ENCODE measurements around the gene PCGF6. TPM values are rescaled to one million over a fixed set of nuclear protein-coding genes. Genes with fewer than 3 reads are reported as not detected.

The PCGF6 gene
- total and polyA plus RNA-seq, 2 donors (not counting 1 experiment from before 2014, with no cell fraction given): 3.5 to 7.4 TPM

GRCh38 chr10:103316087-103316486 is 34.9 kb downstream of the PCGF6 start:
- no peaks in the 10 kb centered on the region for H3K9me3 ChIP-seq (ENCODE audit: control extremely low read depth in 1 of 3, control insufficient read depth in 2 of 3, insufficient read depth in 1 of 3, low read length in 2 of 3)
- H3K79me2 ChIP-seq (ENCODE audit: control insufficient read depth, insufficient read depth, low read length): no peaks in the 10 kb centered on the region
- H3K9me3 Mint-ChIP-seq (ENCODE audit: insufficient read depth): no peaks in the 10 kb centered on the region
- H3K9ac ChIP-seq (ENCODE audit: low read length): no peak overlapping the region
- ATAC-seq (ENCODE audit: low read depth) (no peak), DNase-seq (no peak)
- no peaks in the 10 kb centered on the region for H3K27me3 Mint-ChIP-seq
- peaks cover 5 to 22% of the 10 kb centered on the region in 2 experiments for H3K36me3 ChIP-seq (replicated peaks in 1 of 2; ENCODE audit: control extremely low read depth in 1 of 2, control insufficient read depth in 1 of 2, extremely low read depth in 1 of 2, insufficient read depth in 2 of 2, low read length in 1 of 2)
- H3K27ac ChIP-seq (ENCODE audit: low read length in 2 of 2): no peak overlapping the region
- no peak overlapping the region for H2AFZ ChIP-seq (ENCODE audit: insufficient read depth, low read depth, low read length, poor library complexity, severe bottlenecking)
- TF ChIP-seq CTCF (IDR thresholded peaks at IDR 0.05): no peak
- no peak for TF ChIP-seq EZH2 (IDR thresholded peaks at IDR 0.05; ENCODE audit: borderline replicate concordance, insufficient read depth, low read depth, low read length, poor library complexity, severe bottlenecking)
- H3K4me2 ChIP-seq (replicated peaks; ENCODE audit: low read depth, low read length, poor library complexity, severe bottlenecking): no peak overlapping the region
- POLR2A ChIA-PET: no interaction called here
- CTCF ChIA-PET: no interaction called here
- no peaks in the 10 kb centered on the region for H3K4me1 ChIP-seq (ENCODE audit: control insufficient read depth in 2 of 2, insufficient read depth in 2 of 2, low read length in 2 of 2)
- no peak overlapping the region for H3K4me3 Mint-ChIP-seq
- H3K27me3 ChIP-seq (replicated peaks in 1 of 4; ENCODE audit: control extremely low read depth in 1 of 4, control insufficient read depth in 3 of 4, insufficient read depth in 4 of 4, low read length in 3 of 4): no peaks in the 10 kb centered on the region
- no peaks in the 10 kb centered on the region for H3K4me1 Mint-ChIP-seq
- H3K4me3 ChIP-seq (ENCODE audit: control extremely low read depth in 1 of 5, extremely low read depth in 1 of 5, insufficient read depth in 1 of 5, low read depth in 2 of 5, low read length in 4 of 5): no peak overlapping the region
- no peak overlapping the region for H3K27ac Mint-ChIP-seq
- intact Hi-C loops (cut with micrococcal nuclease): no loop called here
- H4K20me1 ChIP-seq (ENCODE audit: control insufficient read depth, insufficient read depth, low read length, poor library complexity, severe bottlenecking): no peaks in the 10 kb centered on the region

GRCh38 chr10:103310197-103310596 is 40.7 kb downstream of the PCGF6 start:
- Mint-ChIP-seq H3K4me1 (no peaks in the 10 kb centered on the region), H3K4me3 (no peak overlapping the region), H3K27me3 (no peaks in the 10 kb centered on the region), H3K9me3 (ENCODE audit: insufficient read depth) (no peaks in the 10 kb centered on the region), H3K27ac (no peak overlapping the region)
- no peak overlapping the region for H3K4me2 ChIP-seq (replicated peaks; ENCODE audit: low read depth, low read length, poor library complexity, severe bottlenecking)
- no peak overlapping the region for H3K27ac ChIP-seq (ENCODE audit: low read length in 2 of 2)
- ChIA-PET CTCF (no interaction called here), POLR2A (no interaction called here)
- no peak for DNase-seq
- ATAC-seq (ENCODE audit: low read depth): no peak
- no peaks in the 10 kb centered on the region for H4K20me1 ChIP-seq (ENCODE audit: control insufficient read depth, insufficient read depth, low read length, poor library complexity, severe bottlenecking)
- no peaks in the 10 kb centered on the region for H3K27me3 ChIP-seq (replicated peaks in 1 of 4; ENCODE audit: control extremely low read depth in 1 of 4, control insufficient read depth in 3 of 4, insufficient read depth in 4 of 4, low read length in 3 of 4)
- H3K9me3 ChIP-seq (ENCODE audit: control extremely low read depth in 1 of 3, control insufficient read depth in 2 of 3, insufficient read depth in 1 of 3, low read length in 2 of 3): no peaks in the 10 kb centered on the region
- H3K36me3 ChIP-seq (replicated peaks in 1 of 2; ENCODE audit: control extremely low read depth in 1 of 2, control insufficient read depth in 1 of 2, extremely low read depth in 1 of 2, insufficient read depth in 2 of 2, low read length in 1 of 2): peaks cover 4 to 32% of the 10 kb centered on the region in 2 experiments
- no peaks in the 10 kb centered on the region for H3K79me2 ChIP-seq (ENCODE audit: control insufficient read depth, insufficient read depth, low read length)
- intact Hi-C loops (cut with micrococcal nuclease): no loop called here
- H3K4me3 ChIP-seq (ENCODE audit: control extremely low read depth in 1 of 5, extremely low read depth in 1 of 5, insufficient read depth in 1 of 5, low read depth in 2 of 5, low read length in 4 of 5): no peak overlapping the region
- WGBS (ENCODE audit: insufficient coverage): no CpG with 5 or more reads among the region's 1 CpG
- H2AFZ ChIP-seq (ENCODE audit: insufficient read depth, low read depth, low read length, poor library complexity, severe bottlenecking): no peak overlapping the region
- H3K9ac ChIP-seq (ENCODE audit: low read length): no peak overlapping the region
- TF ChIP-seq EZH2 (IDR thresholded peaks at IDR 0.05; ENCODE audit: borderline replicate concordance, insufficient read depth, low read depth, low read length, poor library complexity, severe bottlenecking) (no peak), CTCF (IDR thresholded peaks at IDR 0.05) (no peak)
- no peaks in the 10 kb centered on the region for H3K4me1 ChIP-seq (ENCODE audit: control insufficient read depth in 2 of 2, insufficient read depth in 2 of 2, low read length in 2 of 2)

All from B cell (primary cell).